SK-N-MC (cell line): ENCODE results near the gene UBE2L6.

Experiments used
- DNase-seq: peaks from one replicate; pipeline ENCODE4 v3.0.0-alpha.2; 2011; ENCODE audit warnings: low read depth, low spot score
- H3K27ac ChIP-seq: fragments of 200-600 bp; sonication (generic); 2 replicates; pipeline ENCODE4 v1.5.1; 2016; ENCODE audit warnings: mixed run types
- H3K36me3 ChIP-seq: fragments of 200-600 bp; sonication (generic); 2 replicates; pipeline ENCODE4 v1.6.1; 2017; ENCODE audit warnings: antibody characterized with exemption, low read length, mixed read lengths; ENCODE audit not compliant: insufficient read depth
- H3K4me3 ChIP-seq: fragments of 200-600 bp; sonication (generic); 2 replicates; pipeline ENCODE4 v1.5.1; 2016
- H3K9ac ChIP-seq: fragments of 200-600 bp; sonication (generic); 2 replicates; pipeline ENCODE4 v1.8.0; 2017; ENCODE audit warnings: mixed run types, mixed read lengths; ENCODE audit not compliant: insufficient read length
- H3K9me3 ChIP-seq: fragments of 200-600 bp; sonication (generic); 2 replicates; pipeline ENCODE4 v1.6.1; 2017; ENCODE audit warnings: low read depth, mild to moderate bottlenecking, antibody characterized with exemption, low read length, moderate library complexity, mixed read lengths
- EZH2 ChIP-seq: fragments of 200-600 bp; sonication (generic); IDR thresholded peaks from one replicate; pipeline ENCODE4 v1.6.1; 2017; ENCODE audit warnings: antibody characterized with exemption
- FOXP2 ChIP-seq: optimal IDR thresholded peaks from 2 replicates; pipeline ENCODE3; 2011; ENCODE audit warnings: mild to moderate bottlenecking, moderate library complexity; ENCODE audit not compliant: insufficient read depth; ENCODE audit errors: extremely low read length, control extremely low read depth
- POLR2AphosphoS5 ChIP-seq: IDR thresholded peaks from 2 replicates; pipeline ENCODE4 v1.6.1; 2012; ENCODE audit warnings: mild to moderate bottlenecking, low read depth, low read length, borderline replicate concordance

Gene UBE2L6

DNA sequence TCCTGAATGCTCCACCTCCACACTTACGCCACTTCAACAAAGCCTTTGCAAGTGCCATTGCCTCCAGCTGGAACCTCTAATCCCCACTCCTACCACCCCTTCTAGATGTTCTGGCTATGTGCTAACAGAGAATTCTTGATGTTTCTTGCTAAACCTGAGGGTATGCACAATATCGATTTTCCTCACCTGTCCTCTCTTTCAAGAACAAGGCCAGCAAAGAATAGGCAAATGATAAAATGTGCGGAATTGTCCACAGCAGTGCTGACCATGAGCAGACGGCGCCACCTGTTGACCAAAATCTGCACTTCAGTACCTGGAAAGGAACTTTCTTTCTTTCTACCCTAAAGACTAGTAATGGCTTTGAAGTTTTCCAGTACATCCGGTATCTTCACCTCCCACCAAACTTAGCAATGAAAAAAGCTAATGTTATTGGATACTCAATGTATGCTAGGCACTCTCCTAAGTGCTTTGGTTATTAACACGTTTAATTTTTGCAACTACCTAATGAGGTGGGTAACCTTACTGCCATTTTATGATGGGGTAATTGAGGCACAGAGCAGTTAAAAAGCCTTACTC lies 40.3 kb downstream of the UBE2L6 start:
- Histone ChIP-seq H3K4me3 (no peak overlapping the region), H3K27ac (no peak overlapping the region), H3K36me3 (peaks cover 13% of the 10 kb centered on the region), H3K9ac (no peak overlapping the region), H3K9me3 (no peaks in the 10 kb centered on the region)
- DNase-seq, result no peak
- TF ChIP-seq POLR2AphosphoS5, result 0 out of 2 replicates have a peak, but pooled peaks have one; percentile 12
- no peak for TF ChIP-seq EZH2
- TF ChIP-seq FOXP2, result no peak

DNA sequence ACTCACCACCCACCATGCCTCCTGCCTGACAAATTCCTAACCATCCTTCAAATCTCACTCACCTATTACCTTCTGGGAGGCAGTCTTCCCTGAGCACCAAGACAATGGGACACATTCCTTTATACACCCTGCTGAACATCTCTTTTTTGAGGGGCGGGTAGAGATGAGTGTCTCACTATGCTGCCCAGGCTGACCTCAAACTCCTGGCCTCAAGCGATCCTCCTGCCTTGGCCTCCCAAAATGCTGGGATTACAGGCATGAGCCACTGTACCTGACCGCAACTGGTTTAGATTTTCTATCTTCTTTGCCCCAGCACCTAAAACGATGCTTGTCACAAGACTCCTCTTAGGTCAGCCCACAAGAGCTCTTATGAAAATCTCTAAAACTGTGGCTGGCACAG lies 44.1 kb downstream of the UBE2L6 start:
- TF ChIP-seq FOXP2 (no peak), POLR2AphosphoS5 (no peak), EZH2 (no peak)
- no peak overlapping the region for H3K9ac ChIP-seq
- DNase-seq, result no peak

DNA sequence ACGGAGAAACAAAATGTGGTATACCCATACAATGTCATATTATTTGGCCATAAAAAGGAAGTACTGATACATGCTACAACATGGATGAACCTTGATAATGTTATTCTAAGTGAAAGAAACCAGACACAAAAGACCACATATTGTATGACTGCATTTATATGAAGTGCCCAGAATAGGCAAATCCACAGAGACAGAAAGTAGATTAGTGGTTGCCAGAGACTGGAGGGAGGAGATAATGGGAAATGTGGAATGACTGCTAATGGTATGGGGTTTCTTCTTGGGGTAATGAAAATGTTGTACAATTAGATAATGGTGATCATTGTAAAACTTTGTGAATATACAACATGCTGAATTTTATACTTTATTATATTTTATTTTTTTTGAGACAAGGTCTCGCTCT lies 46.4 kb downstream of the UBE2L6 start:
- TF ChIP-seq EZH2 (no peak), FOXP2 (no peak), POLR2AphosphoS5 (no peak)
- Histone ChIP-seq H3K36me3 (no peaks in the 10 kb centered on the region), H3K27ac (no peak overlapping the region), H3K9ac (no peak overlapping the region), H3K4me3 (no peak overlapping the region), H3K9me3 (no peaks in the 10 kb centered on the region)
- no peak for DNase-seq

More for the DNA sequence above, 44.1 kb downstream of the UBE2L6 start:
- Histone ChIP-seq H3K36me3 (peaks cover 6% of the 10 kb centered on the region), H3K9me3 (no peaks in the 10 kb centered on the region), H3K4me3 (no peak overlapping the region), H3K27ac (no peak overlapping the region)

DNA sequence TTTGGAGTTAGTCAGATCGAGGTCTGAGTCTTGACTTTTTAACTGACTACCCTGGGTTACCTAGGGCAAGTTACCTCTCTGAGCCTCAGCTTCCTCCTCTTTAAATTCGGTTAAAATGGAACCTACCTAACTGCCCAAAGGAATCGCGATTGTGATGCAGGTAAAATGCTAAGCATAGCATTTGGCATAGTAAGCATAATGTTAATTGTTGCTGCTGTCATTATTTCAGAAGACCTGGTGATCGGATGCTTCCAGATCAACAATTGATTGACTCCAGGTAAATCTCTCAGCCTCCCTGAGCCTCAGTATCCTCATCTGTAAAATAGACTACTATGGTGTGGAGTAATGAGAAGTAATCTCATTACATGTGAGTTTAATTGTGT lies 51.4 kb downstream of the UBE2L6 start:
- TF ChIP-seq FOXP2 (no peak), POLR2AphosphoS5 (no peak), EZH2 (no peak)
- no peak for DNase-seq
- Histone ChIP-seq H3K4me3 (peak overlapping the region; percentile 92), H3K9me3 (no peaks in the 10 kb centered on the region), H3K9ac (peak overlapping the region; percentile 78), H3K27ac (no peak overlapping the region), H3K36me3 (no peaks in the 10 kb centered on the region)

DNA sequence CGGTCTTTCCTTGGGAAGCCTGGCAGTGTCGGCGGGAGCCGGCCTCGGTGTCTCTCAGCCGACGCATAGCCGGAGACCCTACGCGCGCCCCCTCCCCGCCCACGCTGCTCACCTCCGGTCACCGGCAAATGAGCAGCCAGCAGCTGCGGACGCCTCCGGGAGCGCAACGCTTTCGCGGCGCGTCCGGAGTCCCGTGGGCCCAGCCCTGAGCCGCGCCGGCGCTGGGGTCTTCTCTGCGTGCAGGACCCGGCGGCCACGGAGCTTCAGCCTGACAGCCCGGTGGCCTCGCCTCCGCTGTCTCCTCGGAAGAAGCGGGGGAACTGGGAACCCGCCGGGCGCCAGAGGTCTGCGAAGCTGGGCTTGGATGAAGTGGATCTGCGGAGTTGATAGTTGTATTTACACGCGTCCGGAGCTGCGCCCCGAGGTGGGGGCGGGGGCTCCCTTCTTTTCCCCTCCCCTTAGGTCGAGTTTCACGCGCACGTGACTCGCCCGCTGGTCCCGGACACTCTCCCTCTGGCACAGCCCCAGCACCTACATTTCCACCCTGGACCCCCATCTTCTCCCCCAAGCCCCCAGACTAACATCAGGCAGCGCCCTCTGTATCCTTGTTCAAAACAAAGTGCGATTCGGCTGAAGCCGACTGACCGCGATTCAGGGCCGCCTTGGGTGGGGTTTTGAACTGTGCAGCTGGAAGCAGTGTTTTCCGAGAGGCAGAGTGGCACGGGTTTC lies 52.0 kb downstream of the UBE2L6 start, which contains the start of gene SLC43A1:
TSS of gene SLC43A1 (minus strand) at position 371 of the 729 bp plus-strand sequence. CDS start 1,591 bp downstream, outside the sequence.
- Histone ChIP-seq H3K27ac (no peak within 1 kb of the TSS), H3K9ac (peak within 1 kb of the TSS; percentile 78), H3K4me3 (peak within 1 kb of the TSS; percentile 92), H3K36me3 (no peaks in the 10 kb centered on the region), H3K9me3 (no peaks in the 10 kb centered on the region)
- DNase-seq, result no peak
- no peak for TF ChIP-seq FOXP2
- peak; percentile 86 for TF ChIP-seq POLR2AphosphoS5

DNA sequence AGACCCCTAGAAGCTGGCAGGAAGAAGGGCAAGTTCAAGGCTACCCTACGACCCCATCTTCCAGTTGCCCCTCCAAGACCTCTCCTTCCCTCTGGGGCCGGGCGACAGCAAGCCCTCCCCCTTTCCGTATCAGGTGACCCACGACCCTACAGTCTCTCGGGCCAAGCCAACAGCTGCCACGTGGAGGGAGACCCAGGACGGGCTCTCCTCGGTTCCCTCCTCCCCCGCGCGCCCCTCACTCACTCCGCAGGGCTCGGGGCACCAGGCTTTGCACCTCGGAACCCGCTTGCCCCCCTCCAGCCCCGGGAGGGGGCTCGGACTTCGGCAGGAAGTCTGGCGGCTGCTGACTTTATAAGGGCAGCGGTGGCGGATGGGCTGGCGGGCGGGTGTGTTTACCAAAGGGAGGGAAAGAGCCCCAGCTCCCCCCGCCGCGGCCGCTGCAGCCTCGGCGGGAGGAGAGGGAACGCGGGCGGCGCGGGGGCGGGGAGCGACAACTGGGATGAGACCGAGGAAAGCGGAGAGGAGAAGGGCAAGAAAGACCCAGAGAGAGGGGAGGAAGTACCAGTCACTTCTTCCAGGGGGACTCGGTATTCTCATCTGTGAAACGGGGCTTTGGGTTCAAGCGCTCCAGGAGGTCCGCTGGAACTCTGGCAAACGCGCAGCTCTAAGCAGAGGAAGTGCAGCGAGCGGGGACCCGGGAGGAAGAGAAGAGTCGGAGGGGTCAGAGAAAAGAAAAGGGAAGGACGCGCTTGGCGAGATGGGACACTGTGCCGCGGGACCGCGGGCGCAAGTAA lies 52.7 kb downstream of the UBE2L6 start:
- TF ChIP-seq POLR2AphosphoS5 (no peak; the same call in 1 of the 2 replicates), EZH2 (no peak), FOXP2 (no peak)
- no peaks in the 10 kb centered on the region for H3K9me3 ChIP-seq
- no peaks in the 10 kb centered on the region for H3K36me3 ChIP-seq
- DNase-seq, result no peak
- no peak overlapping the region for H3K27ac ChIP-seq
- peak overlapping the region; percentile 78 for H3K9ac ChIP-seq
- peak overlapping the region; percentile 92 for H3K4me3 ChIP-seq

DNA sequence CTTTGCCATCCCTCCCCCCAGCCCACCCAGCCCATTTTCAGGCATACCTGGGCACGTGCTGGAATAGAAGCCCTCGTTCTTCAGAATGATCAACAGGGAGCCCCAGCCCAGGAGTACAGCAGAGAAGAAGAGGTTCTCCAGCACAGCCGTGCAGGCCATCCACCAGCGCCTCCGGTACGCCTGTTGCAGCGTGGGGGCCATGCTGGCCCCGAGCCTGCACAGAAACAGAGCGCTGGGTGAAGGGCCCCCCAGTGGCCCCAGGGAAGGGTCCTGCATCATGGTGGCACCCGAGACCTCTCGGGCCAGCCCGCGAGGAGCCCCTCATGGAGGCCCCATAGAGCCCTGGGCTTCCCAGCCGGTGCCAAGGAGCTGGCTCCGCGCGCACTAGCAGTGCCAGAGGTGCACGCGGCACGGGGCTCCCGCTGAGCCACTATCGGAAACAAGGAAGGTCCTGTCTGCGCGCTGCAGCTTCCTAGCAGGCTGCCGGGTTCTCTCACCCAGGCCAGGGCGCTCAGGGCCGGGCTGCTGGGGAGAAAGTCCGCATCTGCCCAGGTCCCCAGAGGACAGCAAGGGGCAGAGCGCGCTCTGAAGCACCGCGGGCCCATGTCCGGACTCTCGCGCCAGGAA lies 53.4 kb downstream of the UBE2L6 start:
- H3K36me3 ChIP-seq, result no peaks in the 10 kb centered on the region
- no peak for TF ChIP-seq EZH2
- TF ChIP-seq FOXP2, result no peak
- no peak; the same call in 1 of the 2 replicates for TF ChIP-seq POLR2AphosphoS5
- H3K9me3 ChIP-seq, result no peaks in the 10 kb centered on the region
- no peak overlapping the region for H3K27ac ChIP-seq
- peak overlapping the region; percentile 78 for H3K9ac ChIP-seq
- H3K4me3 ChIP-seq, result peak overlapping the region; percentile 92
- no peak for DNase-seq

DNA sequence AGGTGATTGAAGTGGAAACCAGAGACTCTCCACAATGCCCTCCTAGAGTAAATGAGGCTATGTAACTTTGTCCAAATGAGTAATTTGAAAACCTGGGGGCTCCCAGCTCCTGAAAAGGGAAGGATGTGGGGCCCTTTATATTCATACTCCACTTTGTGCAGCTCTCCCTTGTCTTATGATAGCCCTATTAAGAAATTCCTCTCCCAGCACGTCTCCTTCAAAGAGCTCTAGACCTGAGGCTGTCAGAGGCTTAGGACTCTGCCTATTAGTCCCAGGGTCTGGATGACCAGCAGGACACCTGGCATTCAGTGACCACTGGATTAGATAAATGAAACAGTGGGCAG lies 54.0 kb downstream of the UBE2L6 start:
- H3K9me3 ChIP-seq, result no peaks in the 10 kb centered on the region
- no peak overlapping the region for H3K9ac ChIP-seq
- TF ChIP-seq EZH2 (no peak), POLR2AphosphoS5 (no peak), FOXP2 (no peak)
- DNase-seq, result no peak
- peak overlapping the region; percentile 71; the same call in 1 of the 2 replicates for H3K27ac ChIP-seq
- no peaks in the 10 kb centered on the region for H3K36me3 ChIP-seq
- H3K4me3 ChIP-seq, result peak overlapping the region; percentile 92
